GM04503 (cell line): ENCODE measurements around the gene CSTPP1.
"Not testable (repeated sequence)": the region's sequence is repeated elsewhere in the genome, so short reads cannot be mapped to it uniquely, and the experiment has no call there.

Experiments used
- DNase-seq: peaks from one replicate; pipeline ENCODE4 v3.0.0-alpha.2; 2012; ENCODE audit warnings: low read depth

The CSTPP1 gene

DNA sequence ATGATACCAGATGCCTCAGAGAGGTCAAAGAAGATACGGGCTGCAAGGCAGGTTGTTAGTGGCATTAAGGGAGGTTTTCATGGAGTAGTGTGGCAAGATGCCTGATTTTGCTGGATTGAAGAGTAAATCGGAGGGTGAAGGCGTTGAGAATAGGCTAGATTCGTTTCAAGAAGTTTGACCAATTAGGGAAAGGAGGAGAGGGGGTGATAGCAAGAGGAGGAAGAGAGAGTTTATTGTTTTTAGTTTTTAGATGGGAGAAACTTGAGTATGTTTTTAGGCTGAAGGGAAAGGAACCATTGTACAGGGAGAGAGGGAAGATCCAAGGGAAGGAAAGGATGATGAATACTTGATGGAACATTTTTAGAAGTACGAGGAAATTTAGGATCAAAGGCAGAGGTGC lies 16.5 kb downstream of the CSTPP1 start:
- DNase-seq = no peak

DNA sequence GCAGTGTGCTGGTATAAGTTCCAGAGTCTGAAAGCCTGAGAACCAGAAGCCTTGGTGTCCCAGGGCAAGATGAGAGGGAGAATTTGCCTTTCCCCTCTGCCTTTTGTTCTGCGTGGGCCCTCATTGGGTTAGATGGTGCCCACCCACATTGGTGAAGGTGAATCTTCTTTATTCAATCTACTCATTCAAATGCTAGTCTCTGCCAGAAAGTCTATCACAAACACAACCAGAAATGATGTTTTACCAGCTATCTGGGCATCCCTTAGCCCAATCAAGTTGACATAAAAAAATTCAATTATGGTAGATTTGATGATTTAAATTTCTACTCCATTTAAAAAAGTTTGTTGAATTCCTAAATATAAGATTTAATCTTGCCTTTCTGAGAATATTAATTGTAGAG lies 22.2 kb downstream of the CSTPP1 start:
- no peak for DNase-seq

DNA sequence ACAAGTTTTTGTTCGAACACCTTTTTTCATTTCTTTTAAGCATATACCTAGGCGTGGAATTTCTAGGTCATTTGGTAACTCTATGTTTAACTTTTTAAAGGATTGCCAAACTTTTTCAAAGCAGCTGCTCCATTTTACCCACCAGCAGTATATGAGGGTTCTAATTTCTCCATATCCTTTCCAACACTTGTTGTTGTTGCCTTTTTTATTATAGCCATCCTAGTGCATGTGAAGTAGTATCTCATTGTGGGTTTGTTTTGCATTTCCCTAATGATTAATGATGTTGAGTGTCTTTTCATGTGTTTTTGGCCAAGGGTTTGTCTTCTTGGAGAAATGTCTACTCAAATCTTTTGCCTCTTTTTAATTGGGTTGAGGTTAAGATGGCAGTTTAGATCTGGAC lies 24.5 kb downstream of the CSTPP1 start:
- no peak for DNase-seq

DNA sequence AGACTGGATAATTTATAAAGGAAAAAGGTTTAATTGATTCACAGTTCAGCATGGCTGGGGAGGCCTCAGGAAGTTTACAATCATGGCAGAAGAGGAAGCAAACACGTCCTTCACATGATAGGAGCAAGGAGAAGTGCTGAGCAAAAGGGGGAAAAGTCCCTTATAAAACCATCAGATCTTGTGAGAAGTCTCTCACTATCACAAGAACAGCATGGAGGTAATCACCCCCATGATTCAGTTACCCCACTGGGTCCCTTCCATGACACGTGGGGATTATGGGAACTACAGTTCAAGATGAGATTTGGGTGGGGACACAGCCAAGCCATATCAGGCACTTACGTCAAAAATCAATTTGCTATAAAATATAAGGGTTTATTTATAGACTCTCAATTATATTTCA lies 25.3 kb downstream of the CSTPP1 start:
- not testable (repeated sequence) for DNase-seq

DNA sequence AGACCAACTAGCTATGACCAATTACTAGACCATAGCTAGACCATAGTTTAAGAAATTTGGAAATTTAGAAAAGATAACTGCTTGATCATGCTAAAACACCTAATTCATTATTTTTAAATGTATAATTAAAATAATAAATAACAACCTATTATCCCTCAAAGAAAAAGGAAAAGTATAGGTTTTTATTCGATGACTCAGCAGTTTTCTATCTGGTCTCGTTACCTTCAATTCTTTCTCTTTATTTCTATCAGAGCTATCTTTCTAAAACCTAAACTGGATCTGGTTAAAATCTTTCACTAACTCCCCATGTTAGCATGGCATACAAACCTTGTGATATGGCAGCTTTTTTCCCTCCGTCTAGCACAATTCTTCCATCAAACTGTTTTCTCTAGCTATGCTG lies 27.3 kb downstream of the CSTPP1 start:
- no peak for DNase-seq

DNA sequence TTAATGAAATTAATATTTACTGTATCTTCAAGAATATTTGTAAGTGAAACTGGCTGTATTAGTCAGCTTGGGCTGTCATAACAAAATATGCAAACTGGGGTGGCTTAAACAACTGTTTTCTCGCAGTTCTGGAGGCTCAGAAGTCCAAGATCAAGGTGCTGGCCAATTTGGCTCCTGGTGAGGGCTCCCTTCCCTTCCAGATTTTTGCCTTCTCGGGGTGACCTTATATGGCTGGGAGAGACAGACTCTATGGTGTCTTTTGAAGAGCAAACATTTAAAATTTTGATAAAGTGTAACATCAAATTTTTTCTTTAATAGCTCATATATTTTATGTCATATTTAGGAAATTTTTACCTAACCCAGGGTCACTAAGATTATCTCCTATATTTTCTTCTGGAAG lies 30.2 kb downstream of the CSTPP1 start:
- no peak for DNase-seq

DNA sequence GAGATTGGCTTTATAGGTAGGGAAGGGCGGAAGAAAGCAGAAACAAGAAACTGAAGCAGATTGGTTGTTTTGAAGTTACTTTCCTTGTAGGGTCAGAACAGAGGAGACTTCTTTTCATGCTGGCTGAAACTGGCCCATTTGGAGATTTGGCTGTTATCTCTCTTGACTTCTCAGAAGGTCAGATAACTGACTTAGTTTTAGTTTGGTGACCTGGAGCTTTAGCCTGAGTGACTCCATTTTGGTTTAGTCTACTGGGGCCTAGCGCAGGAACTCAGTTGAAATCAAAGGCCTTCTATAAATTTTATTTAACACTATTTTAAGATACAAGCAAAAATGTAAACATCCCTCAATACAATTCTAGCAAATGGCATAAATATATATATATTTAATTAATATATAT lies 31.4 kb downstream of the CSTPP1 start:
- DNase-seq = no peak

DNA sequence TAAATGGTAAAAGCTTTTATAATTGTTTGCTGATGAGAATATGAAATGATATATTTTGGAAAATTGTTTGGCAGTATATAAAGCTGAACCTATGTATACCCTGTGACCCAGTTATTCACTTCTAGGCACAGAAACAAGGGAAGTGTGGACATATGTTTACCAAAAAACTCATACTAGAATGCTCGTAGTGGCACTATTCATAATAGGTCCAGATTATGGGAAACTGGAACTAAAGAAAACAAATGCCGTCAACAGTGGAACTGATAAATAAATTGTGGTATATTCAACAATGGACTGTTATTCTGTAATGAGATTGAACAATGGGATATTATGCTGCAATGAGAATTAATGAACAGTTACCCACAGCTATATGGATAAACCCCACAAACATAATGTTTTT lies 32.8 kb downstream of the CSTPP1 start:
- no peak for DNase-seq

DNA sequence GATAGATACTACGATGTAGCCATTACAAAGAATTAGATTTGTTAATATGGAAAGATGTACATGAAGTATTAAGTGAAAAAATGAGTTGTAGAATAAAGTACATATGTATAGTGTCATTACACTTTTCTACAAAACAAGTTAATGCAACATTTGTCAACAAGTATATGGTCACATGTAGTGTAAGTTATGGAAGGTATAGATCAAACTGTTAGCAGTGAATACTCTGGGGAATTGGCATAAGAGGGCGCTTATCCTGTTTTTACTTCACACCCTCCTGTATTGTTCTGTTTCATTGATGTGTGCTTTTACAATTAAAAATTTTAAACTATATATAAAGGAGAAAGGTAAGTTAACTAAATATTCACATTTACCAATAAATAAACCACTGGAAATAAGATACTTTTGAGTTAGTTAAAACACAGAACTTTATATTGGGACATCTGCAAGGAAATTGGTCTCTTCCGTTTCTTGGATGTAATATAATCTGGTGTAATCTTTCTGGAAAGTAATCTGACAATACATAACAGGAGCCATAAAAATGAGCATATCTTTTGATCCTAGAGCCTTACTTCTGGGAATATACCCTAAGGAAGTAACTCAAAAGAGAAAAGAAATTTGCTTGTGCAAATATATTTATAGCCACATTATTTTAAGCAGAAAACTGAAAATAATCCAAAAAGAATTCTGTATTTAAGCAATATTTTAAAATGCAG lies 34.5 kb downstream of the CSTPP1 start:
- DNase-seq = no peak

DNA sequence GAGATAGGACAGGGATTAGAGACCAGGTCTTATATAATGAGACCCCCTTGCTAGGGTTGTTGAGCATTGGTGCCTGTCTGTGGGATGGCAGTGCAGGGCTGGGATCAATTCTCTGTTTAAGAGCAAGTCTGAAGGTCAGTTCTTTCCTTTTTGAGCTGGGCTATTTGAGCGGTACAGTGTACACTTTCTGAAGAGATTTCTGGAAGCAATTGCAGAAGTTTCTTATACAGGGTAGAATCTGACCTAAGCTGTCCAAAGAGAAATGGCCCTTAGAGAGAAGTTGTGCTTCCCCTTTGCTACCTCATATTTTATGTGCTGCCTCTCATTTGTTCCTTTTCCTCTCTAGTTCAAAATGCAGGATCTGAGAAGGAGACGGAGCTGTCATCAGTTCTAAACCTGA lies 35.8 kb downstream of the CSTPP1 start:
- DNase-seq = no peak

DNA sequence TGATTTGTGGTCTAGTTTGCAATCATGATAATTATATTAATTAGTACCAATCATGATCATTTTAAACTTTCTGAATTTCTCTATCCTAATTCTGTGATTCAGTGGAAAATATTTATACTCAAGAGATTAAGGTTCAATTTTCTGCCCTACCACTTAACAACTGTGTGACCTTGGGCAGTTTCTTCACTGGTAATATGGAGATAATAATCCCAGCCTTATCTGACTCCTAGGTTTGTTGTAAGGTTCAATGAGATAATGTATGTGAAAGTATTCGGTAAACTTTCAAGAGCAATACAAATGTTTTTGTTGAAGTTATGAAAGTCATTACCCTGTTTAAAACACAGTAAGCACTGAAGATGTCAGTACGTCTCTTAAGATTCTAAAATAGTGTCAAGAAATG lies 36.3 kb downstream of the CSTPP1 start:
- DNase-seq = no peak

DNA sequence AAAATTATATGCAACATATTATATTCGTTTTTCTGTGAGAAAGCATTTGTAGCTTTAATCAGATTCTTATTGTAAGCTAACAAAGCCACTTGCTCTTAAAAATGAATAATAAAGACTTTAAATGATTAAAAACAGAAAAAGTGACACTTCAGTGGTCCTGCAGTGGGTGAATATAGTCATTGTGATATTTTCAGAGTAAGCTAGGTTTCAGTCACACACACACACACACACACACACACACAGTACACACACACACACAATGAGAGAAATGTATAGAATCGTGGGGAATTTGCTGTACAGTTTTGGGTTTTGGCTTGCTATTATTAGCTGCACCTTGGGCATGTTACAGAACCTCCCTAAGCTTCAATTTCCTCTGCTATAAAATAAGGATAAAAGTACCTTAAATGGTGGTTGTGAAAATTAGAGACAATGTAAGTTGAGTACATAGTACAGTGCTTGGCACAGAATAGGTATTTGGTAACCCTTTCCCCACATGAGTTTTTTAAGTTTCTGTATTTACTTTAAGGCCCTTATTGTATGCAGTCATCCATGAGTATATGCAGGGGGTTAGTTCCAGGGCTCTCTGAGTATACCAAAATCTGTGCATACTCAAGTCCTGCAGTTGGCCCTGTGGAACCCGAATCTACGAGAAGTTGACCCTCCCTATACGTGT lies 39.8 kb downstream of the CSTPP1 start:
- DNase-seq = no peak

DNA sequence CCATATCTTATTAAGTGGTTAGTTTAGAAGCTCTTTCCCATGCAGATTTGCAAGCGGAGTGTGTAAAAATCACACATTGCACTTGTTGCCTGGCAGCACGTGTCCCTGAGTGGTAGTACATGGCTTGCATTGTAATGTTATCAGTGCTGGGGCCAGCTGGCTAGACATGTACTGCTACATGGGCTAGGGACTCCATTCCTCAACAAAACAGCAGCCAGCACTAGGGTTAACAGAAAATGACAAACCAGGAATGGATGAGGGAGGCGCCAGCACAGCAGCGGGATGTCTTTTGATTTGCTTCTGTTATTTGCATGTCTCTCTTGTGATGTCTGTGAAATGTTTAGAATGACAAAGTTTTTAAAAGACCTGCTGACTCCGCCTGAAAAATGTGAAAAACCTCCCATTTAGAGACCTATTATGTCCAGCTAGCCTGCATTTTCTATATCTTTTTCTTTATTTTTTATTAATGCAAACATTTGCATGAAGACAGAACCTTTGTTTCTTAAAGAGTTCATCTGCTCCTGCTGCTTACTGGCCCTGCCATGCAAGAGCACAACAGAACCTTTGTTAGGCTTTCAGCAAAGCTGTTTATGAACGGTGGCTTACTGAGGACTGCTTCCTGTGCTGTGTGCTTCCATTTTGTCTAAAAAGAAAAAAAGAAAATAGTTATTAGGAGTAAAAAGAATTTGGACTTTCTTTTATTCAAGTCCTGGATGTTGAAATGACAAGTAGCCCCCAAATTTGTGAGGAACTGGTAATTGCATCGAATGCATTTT lies 40.7 kb downstream of the CSTPP1 start:
- DNase-seq = no peak

DNA sequence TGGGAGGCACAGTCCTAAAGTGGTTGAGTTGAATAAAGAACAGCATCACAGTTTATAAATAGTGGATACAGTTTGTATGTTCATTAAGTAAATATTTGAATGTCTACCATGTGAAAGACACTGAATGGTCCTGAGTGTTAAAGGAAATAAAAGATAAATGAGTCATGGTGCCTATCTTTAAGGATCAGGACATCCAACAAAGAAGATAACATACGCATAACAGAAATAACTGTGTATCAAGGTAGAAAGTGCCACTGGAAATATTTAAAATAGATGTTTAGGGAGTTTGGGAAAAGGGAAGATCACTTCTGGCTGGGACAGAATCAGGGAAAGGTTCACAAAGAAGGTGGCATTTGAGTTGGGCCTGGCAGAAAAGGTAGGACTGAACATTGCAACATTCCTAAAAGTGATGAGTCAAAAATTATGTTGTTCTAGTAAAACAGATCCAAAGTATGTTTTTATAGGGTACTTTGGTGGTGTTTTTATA lies 41.5 kb downstream of the CSTPP1 start:
- DNase-seq = no peak

DNA sequence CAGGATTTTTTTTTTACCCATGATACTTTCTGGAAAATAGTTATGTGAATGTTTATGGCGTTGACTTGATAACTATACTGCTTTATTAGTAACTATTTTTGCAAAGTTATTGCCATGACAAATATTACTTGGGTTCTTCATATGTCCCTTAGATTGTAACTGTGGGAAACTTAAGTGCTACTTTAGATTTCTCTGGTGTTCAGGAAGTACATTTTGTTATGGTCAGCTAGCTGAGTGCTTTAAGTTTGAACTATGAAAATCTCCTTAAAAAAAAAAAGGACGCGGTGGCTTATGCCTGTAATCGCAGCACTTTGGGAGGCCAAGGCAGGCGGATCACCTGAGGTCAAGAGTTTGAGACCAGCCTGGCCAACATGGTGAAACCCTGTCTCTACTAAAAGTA lies 42.8 kb downstream of the CSTPP1 start:
- no peak for DNase-seq

DNA sequence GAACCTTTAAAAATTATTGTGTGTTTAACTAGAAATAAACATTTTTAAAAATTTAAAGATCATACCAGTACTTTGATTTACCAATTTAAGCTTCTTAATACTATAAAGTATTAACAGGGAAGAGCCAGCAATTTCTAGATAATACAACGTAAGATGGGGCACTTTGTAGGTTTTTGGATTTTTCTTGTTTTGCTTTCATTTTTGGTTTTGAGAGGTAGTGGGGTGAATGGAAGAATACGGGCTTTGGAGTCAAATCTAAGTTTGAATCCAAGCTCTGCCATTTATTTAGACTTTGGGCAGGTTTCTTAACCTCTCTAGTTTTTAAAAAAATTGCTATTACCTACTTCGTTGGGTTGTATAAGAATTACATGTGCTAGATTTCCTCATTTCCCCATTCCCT lies 44.9 kb downstream of the CSTPP1 start:
- DNase-seq = no peak

DNA sequence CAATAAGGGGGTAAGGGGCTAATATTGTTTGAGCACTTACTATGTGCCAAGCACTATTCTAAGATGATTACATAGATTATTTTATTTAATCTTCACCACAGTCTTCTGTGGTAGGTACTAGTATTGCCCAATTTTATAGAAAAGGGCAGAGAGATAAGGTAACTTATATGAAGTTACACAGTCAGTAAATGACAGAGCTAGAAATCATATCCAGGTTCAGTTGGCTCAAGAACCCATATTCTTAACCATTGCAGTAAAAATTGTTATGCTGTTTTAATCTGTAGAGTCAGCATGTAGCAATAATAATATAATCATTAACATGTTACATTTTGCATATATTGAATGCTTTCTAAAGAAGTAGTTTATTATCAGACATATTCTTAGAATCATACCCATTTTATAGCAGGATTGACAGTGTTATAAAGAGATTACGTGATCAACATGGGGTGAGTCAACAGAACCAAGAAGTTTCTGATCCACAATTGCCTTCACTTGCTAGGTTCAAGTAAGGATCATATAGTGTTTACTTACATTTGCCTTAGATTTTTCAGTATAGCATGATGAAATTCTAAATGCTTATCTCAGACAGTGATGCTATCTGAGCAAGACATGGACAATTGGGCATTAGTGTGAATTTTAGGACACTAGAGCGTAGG lies 46.4 kb downstream of the CSTPP1 start:
- no peak for DNase-seq

DNA sequence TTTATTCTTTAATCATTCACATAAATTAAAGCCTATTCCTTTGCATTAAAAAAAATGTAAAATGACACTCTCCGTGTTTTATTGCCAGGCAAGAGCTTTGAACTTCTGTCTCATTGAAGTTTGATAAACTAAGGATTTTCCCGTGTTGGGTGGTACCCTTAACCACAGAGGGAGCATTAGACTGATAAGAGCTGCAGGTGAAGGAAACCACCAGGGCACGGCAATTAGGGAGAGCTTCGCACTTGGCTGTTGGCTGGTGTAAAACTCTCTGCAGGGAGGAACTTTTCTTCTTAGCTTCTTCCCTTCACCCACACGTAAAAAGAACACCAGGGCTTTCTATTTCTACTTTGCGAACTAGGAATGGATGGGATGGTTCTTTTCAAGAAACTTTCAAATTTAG lies 47.0 kb downstream of the CSTPP1 start:
- DNase-seq = no peak

DNA sequence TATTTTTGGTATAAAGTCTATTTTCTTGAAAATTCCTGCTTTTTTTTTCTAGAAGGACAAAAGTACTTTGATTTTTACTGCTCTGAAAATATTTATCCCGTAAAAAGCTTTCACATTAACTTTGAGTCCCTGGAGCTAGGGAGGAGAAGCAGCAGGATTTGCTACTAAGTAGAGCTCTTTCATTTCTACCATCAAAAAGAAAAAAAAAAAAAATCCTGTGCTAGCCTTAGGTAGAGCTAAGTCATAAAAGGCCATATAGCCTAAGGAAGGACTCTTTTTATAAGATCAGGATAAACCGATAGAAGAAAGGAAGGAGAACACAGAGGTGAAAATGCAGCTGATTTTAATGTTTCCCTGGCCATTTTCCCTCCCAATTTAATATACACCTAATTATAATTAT lies 48.0 kb downstream of the CSTPP1 start:
- no peak for DNase-seq

DNA sequence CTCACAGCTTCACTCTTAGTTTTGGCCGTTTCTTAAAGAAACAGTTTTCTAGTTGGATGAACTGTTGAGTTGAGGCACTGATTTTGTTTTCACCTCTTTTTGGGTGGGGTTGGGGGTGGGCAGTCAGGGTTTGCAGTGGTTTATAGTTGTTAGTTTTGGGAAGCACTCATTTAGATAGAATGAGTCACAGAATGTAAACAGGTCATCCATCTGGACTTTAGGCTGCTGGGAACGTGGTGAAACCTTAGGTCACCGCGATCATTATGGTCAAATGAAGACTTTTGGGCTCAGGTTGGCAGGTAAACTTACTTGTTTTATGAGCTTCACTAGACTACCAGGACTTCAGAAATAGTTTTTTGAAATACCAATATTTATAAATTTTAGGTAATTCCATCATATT lies 48.4 kb downstream of the CSTPP1 start:
- no peak for DNase-seq

DNA sequence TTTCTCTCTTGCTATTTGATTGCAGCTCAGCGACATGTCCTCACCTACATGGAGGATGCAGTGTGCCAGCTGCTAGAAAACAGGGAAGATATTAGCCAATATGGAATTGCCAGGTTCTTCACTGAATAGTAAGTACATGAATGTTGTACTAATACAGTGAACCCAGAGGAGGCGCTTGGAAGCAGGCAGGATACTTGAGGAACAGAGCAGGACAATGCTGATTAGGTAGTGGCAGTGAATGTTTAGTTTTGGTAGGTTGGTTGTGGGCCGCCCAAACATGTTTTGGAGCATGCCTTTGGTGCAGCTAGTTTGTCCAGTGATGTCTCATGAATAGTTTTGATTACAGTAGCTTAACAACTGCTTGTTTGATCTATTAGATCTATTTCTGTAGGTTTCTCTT lies 50.6 kb downstream of the CSTPP1 start:
- no peak for DNase-seq

DNA sequence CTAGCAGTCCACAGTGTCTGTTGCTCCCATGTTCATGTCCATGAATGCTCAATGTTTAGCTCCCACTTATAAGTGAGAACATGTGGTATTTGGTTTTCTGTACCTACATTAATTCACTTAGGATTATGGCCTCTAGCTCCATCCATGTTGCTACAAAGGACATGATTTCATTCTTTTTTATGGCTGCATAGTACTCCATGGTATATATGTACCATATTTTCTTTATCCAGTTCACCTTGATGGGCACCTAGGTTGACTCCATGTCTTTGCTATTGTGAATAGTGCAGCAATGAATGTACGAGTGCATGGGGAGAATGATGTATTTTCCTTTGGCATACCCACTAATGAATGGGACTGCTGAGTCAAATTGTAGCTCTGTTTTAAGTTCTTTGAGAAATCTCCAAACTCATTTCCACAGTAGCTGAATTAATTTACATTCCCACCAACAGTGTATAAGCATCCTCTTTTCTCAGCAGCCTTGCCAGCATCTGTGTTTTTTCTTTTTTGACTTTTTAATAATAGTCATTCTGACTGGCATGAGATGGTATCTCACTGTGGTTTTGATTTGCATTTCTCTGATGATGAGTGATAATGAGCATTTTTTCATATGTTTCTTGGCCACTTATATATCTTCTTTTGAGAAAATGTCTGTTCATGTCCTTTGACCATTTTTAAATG lies 53.4 kb downstream of the CSTPP1 start:
- not testable (repeated sequence) for DNase-seq
